Coronary artery (tissue), 2 donors: ENCODE results near the gene PPARD.
A peak's percentile ranks its signal among the peaks of the same experiment; 100 is the strongest.

Experiments
- DNase-seq: peaks from one replicate; pipeline ENCODE4 v3.0.0-alpha.2; 2017; ENCODE audit warnings: low spot score
- H3K27ac ChIP-seq, 2 donors: fragments of 200-600 bp; sonication (generic); one replicate each; pipeline ENCODE4 v1.5.1; 2016 to 2019
- H3K4me3 ChIP-seq: fragments of 200-600 bp; sonication (generic); 2 replicates; pipeline ENCODE4 v1.5.1; 2016; ENCODE audit warnings: mild to moderate bottlenecking, moderate library complexity
- CTCF ChIP-seq: fragments of 200-600 bp; sonication (generic); IDR thresholded peaks from one replicate; pipeline ENCODE4 v1.5.1; 2019; ENCODE audit warnings: antibody characterized with exemption

The PPARD gene

GRCh38 chr6:35366204-35366596, 23.8 kb downstream of the PPARD start:
- Histone ChIP-seq H3K4me3 (no peak overlapping the region), H3K27ac (no peak overlapping the region)
- TF ChIP-seq CTCF, result no peak
- no peak for DNase-seq

GRCh38 chr6:35367646-35368037, 25.3 kb downstream of the PPARD start:
- no peak for TF ChIP-seq CTCF
- Histone ChIP-seq H3K27ac (no peak overlapping the region), H3K4me3 (no peak overlapping the region)
- DNase-seq, result no peak

- TF ChIP-seq CTCF, result no peak
- Histone ChIP-seq H3K4me3 (no peak overlapping the region), H3K27ac (no peak overlapping the region)
- DNase-seq, result no peak
These were observed 25.9 kb downstream of the PPARD start for GRCh38 chr6:35368038-35368887.

GRCh38 chr6:35370124-35370741, 27.9 kb downstream of the PPARD start:
- TF ChIP-seq CTCF, result no peak
- DNase-seq, result peak; percentile 89
- Histone ChIP-seq H3K4me3 (no peak overlapping the region), H3K27ac (peak overlapping the region; percentile 34 to 51)

GRCh38 chr6:35370785-35371493, 28.6 kb downstream of the PPARD start:
- Histone ChIP-seq H3K4me3 (no peak overlapping the region), H3K27ac (peak overlapping the region; percentile 24 to 34)
- DNase-seq, result no peak
- no peak for TF ChIP-seq CTCF

- no peak for TF ChIP-seq CTCF
- no peak overlapping the region for H3K4me3 ChIP-seq
- no peak overlapping the region for H3K27ac ChIP-seq
- DNase-seq, result no peak
These were observed 29.3 kb downstream of the PPARD start for GRCh38 chr6:35371494-35372262.
